Glutamatergic neuron (in vitro differentiated cells): ENCODE measurements around the gene NUDT9. TPM values are rescaled to one million over a fixed set of nuclear protein-coding genes. Genes with fewer than 3 reads are reported as not detected.
A peak's percentile ranks its signal among the peaks of the same experiment; 100 is the strongest.

Experiments
- DNase-seq: peaks from one replicate; pipeline ENCODE4 v3.0.0; 2022
- H3K27ac Mint-ChIP-seq: one replicate; pipeline ENCODE4 v1.8.0; 2020; ENCODE audit warnings: mild to moderate bottlenecking, mixed read lengths, inconsistent platforms; ENCODE audit not compliant: unreplicated experiment
- H3K27me3 Mint-ChIP-seq: one replicate; pipeline ENCODE4 v1.8.0; 2020; ENCODE audit warnings: mild to moderate bottlenecking, moderate library complexity, mixed read lengths, inconsistent platforms; ENCODE audit not compliant: unreplicated experiment
- H3K36me3 Mint-ChIP-seq: one replicate; pipeline ENCODE4 v1.8.0; 2020; ENCODE audit warnings: mild to moderate bottlenecking, mixed read lengths, inconsistent platforms; ENCODE audit not compliant: unreplicated experiment
- H3K4me1 Mint-ChIP-seq: one replicate; pipeline ENCODE4 v1.8.0; 2020; ENCODE audit warnings: mild to moderate bottlenecking, low read depth, mixed read lengths, inconsistent platforms; ENCODE audit not compliant: unreplicated experiment
- H3K4me3 Mint-ChIP-seq: one replicate; pipeline ENCODE4 v1.8.0; 2020; ENCODE audit warnings: mild to moderate bottlenecking, mixed read lengths, inconsistent platforms; ENCODE audit not compliant: unreplicated experiment
- H3K9me3 Mint-ChIP-seq: one replicate; pipeline ENCODE4 v1.8.0; 2020; ENCODE audit warnings: mild to moderate bottlenecking, moderate library complexity, mixed read lengths, inconsistent platforms; ENCODE audit not compliant: unreplicated experiment
- CTCF ChIP-seq: fragments of 200-600 bp; sonication (generic); IDR thresholded peaks from one replicate; pipeline ENCODE4 v1.5.0; 2021; ENCODE audit not compliant: partially characterized antibody, unreplicated experiment
- total RNA-seq: library from RNA; stranded (reverse); fragmentation: NEBNext Ultra II Directional; extraction: Animal tissue kit (Norgen Biotek cat#: 25700); gene quantifications from one replicate; pipeline ENCODE4 v1.2.1, GENCODE V29; 2021; ENCODE audit not compliant: unreplicated experiment

NUDT9 gene
- total RNA-seq, 1 donor from 2014 or later: 11.9 TPM

DNA sequence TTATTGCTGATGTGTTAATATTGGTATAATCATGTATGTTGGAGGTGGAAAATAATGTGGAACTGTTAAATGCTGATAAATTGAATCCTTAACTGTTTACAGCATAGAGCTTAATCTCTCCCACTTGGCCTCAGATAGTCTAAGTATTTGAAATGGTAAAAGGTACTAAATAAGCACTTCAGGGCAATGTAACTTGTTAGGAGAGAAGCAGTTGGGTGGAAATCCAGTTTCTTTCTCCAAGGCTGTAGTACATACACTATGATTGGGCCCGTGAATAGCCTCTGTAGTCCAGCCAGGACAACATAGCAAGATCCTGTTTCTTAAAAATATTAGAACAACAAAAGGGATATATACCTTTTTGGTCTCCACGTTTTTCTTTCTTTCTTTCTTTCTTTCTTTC, 39.7 kb downstream of the NUDT9 start:
- no peaks in the 10 kb centered on the region for H3K27me3 Mint-ChIP-seq
- H3K9me3 Mint-ChIP-seq: no peaks in the 10 kb centered on the region
- no peaks in the 10 kb centered on the region for H3K36me3 Mint-ChIP-seq
- DNase-seq: no peak
- TF ChIP-seq CTCF: no peak
- no peaks in the 10 kb centered on the region for H3K4me1 Mint-ChIP-seq
- H3K4me3 Mint-ChIP-seq: no peak overlapping the region
- no peak overlapping the region for H3K27ac Mint-ChIP-seq

GRCh38 chr4:87465739-87466366, 43.5 kb downstream of the NUDT9 start:
- Mint-ChIP-seq H3K4me1 (no peaks in the 10 kb centered on the region), H3K36me3 (no peaks in the 10 kb centered on the region), H3K9me3 (no peaks in the 10 kb centered on the region), H3K27ac (no peak overlapping the region), H3K27me3 (peaks cover 2% of the 10 kb centered on the region), H3K4me3 (no peak overlapping the region)
- no peak for DNase-seq
- peak; percentile 67 for TF ChIP-seq CTCF

DNA sequence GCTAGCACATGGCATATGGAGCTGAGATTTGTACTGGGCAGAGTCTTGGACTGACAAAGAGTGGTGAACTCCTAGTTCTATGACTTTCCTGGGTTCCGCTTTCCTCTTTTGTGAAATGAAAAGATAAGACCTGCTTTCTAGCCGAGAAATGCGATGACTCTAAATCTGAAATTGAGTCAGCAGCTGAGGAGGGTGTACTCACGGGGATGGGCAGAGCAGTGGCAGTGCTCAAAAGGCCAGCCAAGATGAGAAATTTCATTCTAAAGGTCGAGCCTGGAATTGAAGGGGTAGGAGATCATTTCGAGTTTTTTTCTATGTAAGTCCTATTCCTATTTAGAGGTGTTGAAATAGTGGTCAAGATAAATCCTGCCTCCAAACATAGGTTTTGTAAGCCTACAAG, 47.0 kb downstream of the NUDT9 start:
- Mint-ChIP-seq H3K4me1 (no peaks in the 10 kb centered on the region), H3K27me3 (peaks cover 2% of the 10 kb centered on the region), H3K4me3 (no peak overlapping the region), H3K9me3 (no peaks in the 10 kb centered on the region), H3K36me3 (no peaks in the 10 kb centered on the region), H3K27ac (no peak overlapping the region)
- no peak for TF ChIP-seq CTCF
- DNase-seq: no peak

DNA sequence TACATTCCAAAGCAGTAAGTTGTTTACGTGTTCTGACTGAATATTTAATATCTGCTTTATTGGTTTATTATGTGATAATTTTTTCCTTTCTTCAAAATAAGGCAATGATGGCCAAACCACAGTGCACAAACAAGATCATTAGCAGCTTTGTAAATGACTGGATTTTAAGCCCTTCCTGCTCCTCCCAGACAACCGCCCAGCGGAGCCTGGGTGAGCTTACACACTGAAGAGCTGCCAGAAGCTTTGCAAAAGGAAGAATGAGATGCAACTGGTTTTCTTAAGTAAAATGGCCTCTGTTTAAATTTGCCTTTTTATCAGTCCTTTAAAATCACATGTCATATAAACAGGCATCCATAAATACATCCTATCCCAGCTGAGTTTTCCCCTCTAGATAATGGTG, 54.6 kb downstream of the NUDT9 start:
- Mint-ChIP-seq H3K27me3 (no peaks in the 10 kb centered on the region), H3K4me3 (no peak overlapping the region), H3K4me1 (no peaks in the 10 kb centered on the region), H3K36me3 (no peaks in the 10 kb centered on the region), H3K27ac (no peak overlapping the region), H3K9me3 (no peaks in the 10 kb centered on the region)
- TF ChIP-seq CTCF: no peak
- no peak for DNase-seq

- Mint-ChIP-seq H3K36me3 (no peaks in the 10 kb centered on the region), H3K9me3 (no peaks in the 10 kb centered on the region), H3K4me1 (no peaks in the 10 kb centered on the region), H3K27me3 (no peaks in the 10 kb centered on the region), H3K27ac (no peak overlapping the region), H3K4me3 (no peak overlapping the region)
- TF ChIP-seq CTCF: no peak
- no peak for DNase-seq
These were observed 56.4 kb downstream of the NUDT9 start for GRCh38 chr4:87478732-87479250.
